Measurements from ENCODE around the gene ARL8B. TPM values are rescaled to one million over a fixed set of nuclear protein-coding genes. Genes with fewer than 3 reads are reported as not detected.

ARL8B gene
- total RNA-seq, 1 experiment from 2014 or later, result 43.8 TPM

DNA sequence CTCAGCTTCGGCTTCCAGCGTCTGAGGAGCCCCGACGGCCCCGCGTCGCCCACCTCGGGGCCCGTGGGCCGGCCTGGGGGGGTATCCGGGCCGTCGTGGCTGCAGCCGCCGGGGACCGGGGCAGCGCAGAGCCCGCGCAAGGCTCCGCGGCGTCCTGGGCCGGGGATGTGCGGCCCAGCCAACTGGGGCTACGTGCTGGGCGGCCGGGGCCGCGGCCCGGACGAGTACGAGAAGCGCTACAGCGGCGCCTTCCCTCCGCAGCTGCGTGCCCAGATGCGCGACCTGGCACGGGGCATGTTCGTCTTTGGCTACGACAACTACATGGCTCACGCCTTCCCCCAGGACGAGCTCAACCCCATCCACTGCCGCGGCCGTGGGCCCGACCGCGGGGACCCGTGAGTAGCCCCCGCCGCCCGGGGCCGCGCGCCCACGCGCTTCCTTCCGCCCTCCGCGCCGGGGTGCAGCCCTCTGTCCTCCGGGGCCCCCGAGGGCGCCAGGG, 65.9 kb downstream of the ARL8B start:
- Histone ChIP-seq H3K27ac (ENCODE audit: low read length) (peak overlapping the region; percentile 64), H2AFZ (ENCODE audit: low read length) (peak overlapping the region; percentile 39; the same call in 1 of the 2 replicates), H3K9ac (ENCODE audit: low read length) (peak overlapping the region; percentile 95), H3F3A (ENCODE audit: low read length, unreplicated experiment) (no peaks in the 10 kb centered on the region), H3K4me1 (ENCODE audit: insufficient read depth, low read length) (peaks cover 37% of the 10 kb centered on the region), H4K20me1 (ENCODE audit: low read length) (peaks cover 11% of the 10 kb centered on the region; the same call in 1 of the 2 replicates), H3K79me2 (ENCODE audit: low read length) (peaks cover 55% of the 10 kb centered on the region), H3K4me2 (ENCODE audit: low read length) (peak overlapping the region; percentile 79), H3K4me3 (ENCODE audit: low read length) (peak overlapping the region; percentile 83), H3K9me2 (replicated peaks; ENCODE audit: low read length) (no peaks in the 10 kb centered on the region), H3K27me3 (ENCODE audit: low read length) (no peaks in the 10 kb centered on the region), H3K9me3 (ENCODE audit: low read length) (no peaks in the 10 kb centered on the region), H3K36me3 (ENCODE audit: low read depth, low read length) (no peaks in the 10 kb centered on the region)
- intact Hi-C loops (cut with micrococcal nuclease), result loop anchor here (1.0 to 5.0 kb wide), 4 partner anchors 51 to 781 kb away; partner anchors contain the start of gene ARL8B
- ChIA-PET POLR2A (ENCODE audit: unreplicated experiment) (interaction anchor here (1.1 kb wide), 1 partner anchor 65 kb away, joined by 5 read pairs; no protein-coding TSS in a partner anchor), CTCF (no interaction called here)
- BruUV-seq (replicated peaks), result no TSS peak
- TF ChIP-seq, protein P1, sequence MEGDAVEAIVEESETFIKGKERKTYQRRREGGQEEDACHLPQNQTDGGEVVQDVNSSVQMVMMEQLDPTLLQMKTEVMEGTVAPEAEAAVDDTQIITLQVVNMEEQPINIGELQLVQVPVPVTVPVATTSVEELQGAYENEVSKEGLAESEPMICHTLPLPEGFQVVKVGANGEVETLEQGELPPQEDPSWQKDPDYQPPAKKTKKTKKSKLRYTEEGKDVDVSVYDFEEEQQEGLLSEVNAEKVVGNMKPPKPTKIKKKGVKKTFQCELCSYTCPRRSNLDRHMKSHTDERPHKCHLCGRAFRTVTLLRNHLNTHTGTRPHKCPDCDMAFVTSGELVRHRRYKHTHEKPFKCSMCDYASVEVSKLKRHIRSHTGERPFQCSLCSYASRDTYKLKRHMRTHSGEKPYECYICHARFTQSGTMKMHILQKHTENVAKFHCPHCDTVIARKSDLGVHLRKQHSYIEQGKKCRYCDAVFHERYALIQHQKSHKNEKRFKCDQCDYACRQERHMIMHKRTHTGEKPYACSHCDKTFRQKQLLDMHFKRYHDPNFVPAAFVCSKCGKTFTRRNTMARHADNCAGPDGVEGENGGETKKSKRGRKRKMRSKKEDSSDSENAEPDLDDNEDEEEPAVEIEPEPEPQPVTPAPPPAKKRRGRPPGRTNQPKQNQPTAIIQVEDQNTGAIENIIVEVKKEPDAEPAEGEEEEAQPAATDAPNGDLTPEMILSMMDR (conservative IDR thresholded peaks at IDR 0.05; ENCODE audit: low read depth, low read length), result no peak
- TF ChIP-seq EZH2 (IDR thresholded peaks at IDR 0.05; ENCODE audit: low read length, unreplicated experiment) (no peak), EZH2phosphoT487 (IDR thresholded peaks at IDR 0.05; ENCODE audit: borderline replicate concordance, low read length) (no peak)
- peak; percentile 25 for ATAC-seq
- DNase-seq, result peak; percentile 39

GRCh38 chr3:5188419-5189221, 66.5 kb downstream of the ARL8B start:
- H3K4me2 ChIP-seq (ENCODE audit: low read length), result peak overlapping the region; percentile 79
- no peaks in the 10 kb centered on the region for H3K36me3 ChIP-seq (ENCODE audit: low read depth, low read length)
- TF ChIP-seq EZH2 (IDR thresholded peaks at IDR 0.05; ENCODE audit: low read length, unreplicated experiment) (no peak), EZH2phosphoT487 (IDR thresholded peaks at IDR 0.05; ENCODE audit: borderline replicate concordance, low read length) (no peak)
- TF ChIP-seq, protein P1 (conservative IDR thresholded peaks at IDR 0.05; ENCODE audit: low read depth, low read length), result no peak
- no peaks in the 10 kb centered on the region for H3K27me3 ChIP-seq (ENCODE audit: low read length)
- H3K9me2 ChIP-seq (replicated peaks; ENCODE audit: low read length), result no peaks in the 10 kb centered on the region
- peak overlapping the region; percentile 64 for H3K27ac ChIP-seq (ENCODE audit: low read length)
- peak; percentile 1; the same call in 1 of the 2 replicates for ATAC-seq
- H3K79me2 ChIP-seq (ENCODE audit: low read length), result peaks cover 59% of the 10 kb centered on the region
- CTCF ChIA-PET, result interaction anchor here (0.5 to 0.9 kb wide), 2 partner anchors 8 to 45 kb away, joined by 3 to 4 read pairs; no protein-coding TSS in a partner anchor
- peak overlapping the region; percentile 39; the same call in 1 of the 2 replicates for H2AFZ ChIP-seq (ENCODE audit: low read length)
- peak overlapping the region; percentile 95 for H3K9ac ChIP-seq (ENCODE audit: low read length)
- H3F3A ChIP-seq (ENCODE audit: low read length, unreplicated experiment), result no peaks in the 10 kb centered on the region
- peak; percentile 49 for DNase-seq
- H3K4me3 ChIP-seq (ENCODE audit: low read length), result peak overlapping the region; percentile 83
- H3K4me1 ChIP-seq (ENCODE audit: insufficient read depth, low read length), result peaks cover 41% of the 10 kb centered on the region
- H3K9me3 ChIP-seq (ENCODE audit: low read length), result no peaks in the 10 kb centered on the region
- POLR2A ChIA-PET (ENCODE audit: unreplicated experiment), result interaction anchor here (1.1 kb wide), 1 partner anchor 65 kb away, joined by 5 read pairs; no protein-coding TSS in a partner anchor
- intact Hi-C loops (cut with micrococcal nuclease), result loop anchor here (5.0 kb wide), 3 partner anchors 51 to 781 kb away; no protein-coding TSS in a partner anchor
- BruUV-seq (replicated peaks), result TSS peak; percentile 51
- peaks cover 11% of the 10 kb centered on the region; the same call in 1 of the 2 replicates for H4K20me1 ChIP-seq (ENCODE audit: low read length)

Measured in PC-3 (cell line).